ENCODE data around the gene MATN4.

The MATN4 gene

GRCh38 chr20:45340951-45341350 lies 32.9 kb upstream of the MATN4 start:
- no peak for DNase-seq (ENCODE audit: low read depth in 2 of 2)

GRCh38 chr20:45340236-45340847 lies 32.2 kb upstream of the MATN4 start:
- DNase-seq (ENCODE audit: low read depth in 2 of 2): no peak

GRCh38 chr20:45339799-45340198 lies 31.7 kb upstream of the MATN4 start:
- DNase-seq (ENCODE audit: low read depth in 2 of 2): no peak

- DNase-seq (ENCODE audit: low read depth in 2 of 2): no peak
These were observed 31.0 kb upstream of the MATN4 start for GRCh38 chr20:45339084-45339483.

GRCh38 chr20:45338121-45339030 lies 30.3 kb upstream of the MATN4 start:
- DNase-seq (ENCODE audit: low read depth in 2 of 2): no peak

GRCh38 chr20:45337367-45338120 lies 29.4 kb upstream of the MATN4 start:
- no peak for DNase-seq (ENCODE audit: low read depth in 2 of 2)

- DNase-seq (ENCODE audit: low read depth in 2 of 2): no peak
These were observed 28.6 kb upstream of the MATN4 start for GRCh38 chr20:45336530-45337366.

- DNase-seq (ENCODE audit: low read depth in 2 of 2): no peak
These were observed 22.4 kb upstream of the MATN4 start for GRCh38 chr20:45330476-45330875.

GRCh38 chr20:45329497-45330319 lies 21.6 kb upstream of the MATN4 start:
- no peak for DNase-seq (ENCODE audit: low read depth in 2 of 2)

GRCh38 chr20:45328451-45328850 lies 20.4 kb upstream of the MATN4 start:
- no peak for DNase-seq (ENCODE audit: low read depth in 2 of 2)

- DNase-seq (ENCODE audit: low read depth in 2 of 2): no peak
These were observed 17.3 kb upstream of the MATN4 start for GRCh38 chr20:45325371-45325770.

- DNase-seq (ENCODE audit: low read depth in 2 of 2): no peak
These were observed 15.6 kb upstream of the MATN4 start for GRCh38 chr20:45323731-45324130.

GRCh38 chr20:45322952-45323383 lies 14.9 kb upstream of the MATN4 start:
- no peak for DNase-seq (ENCODE audit: low read depth in 2 of 2)

GRCh38 chr20:45320948-45321595 lies 13.0 kb upstream of the MATN4 start:
- no peak for DNase-seq (ENCODE audit: low read depth in 2 of 2)

GRCh38 chr20:45318948-45319347 lies 10.8 kb upstream of the MATN4 start:
- DNase-seq (ENCODE audit: low read depth in 2 of 2): no peak

GRCh38 chr20:45318386-45318939 lies 10.4 kb upstream of the MATN4 start:
- DNase-seq (ENCODE audit: low read depth in 2 of 2): no peak

GRCh38 chr20:45317826-45318225 lies 9.7 kb upstream of the MATN4 start:
- DNase-seq (ENCODE audit: low read depth in 2 of 2): no peak

- DNase-seq (ENCODE audit: low read depth in 2 of 2): no peak
These were observed 8.3 kb upstream of the MATN4 start for GRCh38 chr20:45316150-45317080.

GRCh38 chr20:45315672-45316071 lies 7.6 kb upstream of the MATN4 start:
- DNase-seq (ENCODE audit: low read depth in 2 of 2): no peak
